Umbilical cord (tissue), 2 donors: ENCODE measurements around the gene PTPRN. TPM values are rescaled to one million over a fixed set of nuclear protein-coding genes. Genes with fewer than 3 reads are reported as not detected.
A peak's percentile ranks its signal among the peaks of the same experiment; 100 is the strongest.

Source experiments
- DNase-seq: peaks from one replicate; pipeline ENCODE4 v3.0.0-alpha.2; 2015; ENCODE audit warnings: low spot score
- total RNA-seq: library from RNA; depleted of rRNA; stranded (reverse); fragments of >200 nt; gene quantifications from one replicate; pipeline ENCODE4 v1.2.3, GENCODE V29; 2014; ENCODE audit warnings: low replicate concordance; ENCODE audit not compliant: insufficient read depth

PTPRN gene
- total RNA-seq, 1 donor from 2014 or later = 5.5 TPM

DNA sequence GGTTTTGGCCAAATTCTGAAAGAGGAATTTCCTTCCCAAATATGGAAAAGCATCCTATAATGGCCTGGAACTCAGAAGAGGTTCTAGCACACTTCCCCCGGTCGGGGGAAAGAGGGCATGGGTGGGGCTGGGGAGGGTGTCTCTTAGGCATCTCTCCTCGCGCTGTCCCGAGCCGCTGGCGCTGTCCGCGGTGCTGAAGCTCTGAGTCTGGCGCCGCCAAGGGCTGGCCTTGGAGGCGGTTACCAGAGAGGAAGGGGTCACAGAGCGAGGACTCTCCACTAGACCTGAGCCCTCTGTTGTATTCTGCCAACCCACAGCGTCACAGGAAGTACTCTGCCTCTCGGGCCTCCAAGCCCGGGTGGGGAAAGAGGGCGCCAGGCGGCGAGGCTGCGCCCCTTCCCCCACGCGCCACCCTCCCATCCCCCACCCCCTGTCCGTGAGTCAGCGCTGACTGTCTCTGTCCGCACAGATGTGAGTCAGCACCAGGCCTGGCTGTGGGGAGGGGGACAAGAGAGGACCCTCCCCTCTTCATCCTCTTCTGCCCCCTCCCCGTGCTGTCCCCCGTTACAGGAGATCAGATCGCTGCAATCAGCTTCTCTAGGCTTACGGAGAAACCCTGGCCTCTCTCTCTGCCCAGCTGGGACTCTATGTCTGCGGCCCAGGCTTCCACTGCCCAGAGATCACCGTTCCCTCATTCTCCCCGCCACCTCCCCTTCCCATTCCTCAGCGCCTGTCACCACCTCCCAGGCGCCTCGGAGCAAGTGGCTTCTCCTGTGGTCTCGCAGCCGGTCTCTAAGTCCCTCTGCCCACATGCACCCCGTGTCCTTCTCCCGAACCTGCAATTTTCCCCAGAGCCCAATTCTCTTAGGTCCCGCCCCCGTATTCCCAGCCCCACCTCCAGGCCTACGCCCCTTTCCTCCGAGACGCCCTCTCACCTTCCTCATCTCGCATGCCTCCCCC, 779 bp downstream of the PTPRN start:
- DNase-seq = peak; percentile 69

DNA sequence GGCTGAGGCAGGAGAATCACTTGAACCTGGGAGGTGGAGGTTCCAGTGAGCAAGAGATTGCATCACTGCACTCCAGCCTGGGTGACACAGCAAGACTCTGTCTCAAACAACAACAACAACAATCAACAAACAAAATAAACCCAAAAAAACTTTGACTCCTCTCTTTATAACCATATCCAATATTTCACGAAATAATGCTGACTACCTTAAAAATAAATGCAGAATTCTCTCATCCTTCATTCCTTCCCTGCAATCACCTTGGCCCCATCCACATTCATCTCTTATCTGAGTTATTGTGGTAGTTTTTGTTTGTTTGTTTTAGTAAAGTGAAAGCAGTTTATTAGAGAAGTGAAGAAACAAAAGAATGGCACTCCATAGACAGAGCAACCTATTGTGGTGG, 3.2 kb downstream of the PTPRN start:
- no peak for DNase-seq

DNA sequence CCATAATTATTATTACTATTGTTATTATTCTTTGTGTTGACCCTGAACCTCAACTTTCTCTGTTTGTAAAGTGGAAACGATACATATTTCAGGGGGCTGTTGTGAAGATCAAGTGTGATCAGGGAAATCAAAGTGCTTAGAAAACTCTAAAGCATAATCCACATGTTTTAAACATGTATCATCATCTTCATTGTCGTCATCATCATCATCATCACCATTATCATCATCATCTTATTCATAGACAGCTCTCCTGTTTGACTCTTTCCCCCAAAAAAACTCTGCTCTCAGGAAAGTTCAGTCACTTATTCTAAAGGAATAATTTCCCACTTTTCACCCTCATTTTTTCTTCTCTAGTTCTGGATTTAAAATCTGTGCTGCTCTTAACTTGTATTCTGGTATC, 5.0 kb downstream of the PTPRN start:
- DNase-seq = no peak

DNA sequence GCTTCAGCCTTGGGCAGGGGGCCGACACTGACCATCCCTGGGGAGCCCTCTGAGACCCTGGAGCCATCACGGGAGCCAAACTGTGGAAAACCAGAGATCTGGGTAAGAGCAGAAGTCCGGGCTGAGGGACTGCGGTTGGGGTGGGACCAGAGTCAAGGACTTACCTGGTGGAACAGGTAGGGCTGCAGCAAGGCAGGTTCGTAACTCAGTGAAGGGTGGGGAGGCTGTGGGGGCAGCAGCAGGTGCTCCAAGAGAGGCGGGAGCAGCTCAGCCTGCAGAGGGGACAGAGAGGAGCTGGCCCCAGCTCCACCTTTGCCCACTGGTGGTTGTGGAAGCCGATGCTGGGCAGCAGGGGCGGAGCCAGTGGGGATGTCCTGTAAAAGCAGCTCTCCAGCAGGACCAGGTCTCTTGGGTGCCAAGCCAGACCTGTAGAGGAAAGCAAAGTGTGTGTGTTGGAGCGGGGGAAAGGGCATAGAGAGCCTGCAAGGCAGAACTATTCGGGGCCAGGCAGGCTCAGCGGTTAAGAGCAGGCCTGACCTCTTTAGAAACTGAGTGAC, 6.7 kb downstream of the PTPRN start:
- DNase-seq = no peak

DNA sequence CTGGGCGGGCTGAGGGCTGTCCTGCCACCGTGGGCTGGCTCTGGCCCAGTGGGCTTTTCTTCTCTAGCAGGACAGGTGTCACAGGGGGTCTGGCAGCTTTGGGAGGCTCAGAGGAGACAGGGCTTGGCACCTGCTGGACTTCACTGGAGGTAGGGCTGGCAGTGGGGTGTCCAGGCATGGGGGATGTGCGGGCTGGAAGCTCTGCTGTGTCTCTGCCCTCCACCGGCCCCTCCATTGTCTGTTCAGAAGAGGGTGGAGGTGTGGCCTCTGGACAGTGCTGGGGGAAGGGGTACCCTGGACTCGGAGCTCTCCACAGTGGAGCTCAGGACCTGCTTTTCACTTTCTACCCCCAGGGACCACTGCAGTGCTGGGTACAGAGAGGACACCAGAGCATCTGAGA, 9.2 kb downstream of the PTPRN start:
- DNase-seq = no peak

DNA sequence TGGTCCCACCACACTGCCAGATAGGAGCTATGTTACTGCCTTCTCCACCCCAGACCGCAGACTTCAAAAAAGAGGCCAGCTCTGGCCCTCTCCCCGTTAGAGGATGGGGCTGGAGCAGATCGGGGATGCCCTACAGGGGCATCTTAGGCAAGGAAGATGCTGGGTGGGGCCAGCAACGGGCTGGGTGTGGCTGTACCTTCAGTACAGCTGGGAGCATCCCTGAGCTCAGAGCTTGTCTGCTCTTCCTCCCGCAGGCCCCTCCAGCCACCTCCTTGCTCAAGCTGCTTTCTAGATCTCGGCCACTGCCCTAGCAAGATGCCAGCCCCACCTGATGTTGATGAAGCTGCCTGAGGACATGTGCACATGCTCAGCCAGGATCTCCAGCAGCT, 9.8 kb downstream of the PTPRN start:
- DNase-seq = no peak

DNA sequence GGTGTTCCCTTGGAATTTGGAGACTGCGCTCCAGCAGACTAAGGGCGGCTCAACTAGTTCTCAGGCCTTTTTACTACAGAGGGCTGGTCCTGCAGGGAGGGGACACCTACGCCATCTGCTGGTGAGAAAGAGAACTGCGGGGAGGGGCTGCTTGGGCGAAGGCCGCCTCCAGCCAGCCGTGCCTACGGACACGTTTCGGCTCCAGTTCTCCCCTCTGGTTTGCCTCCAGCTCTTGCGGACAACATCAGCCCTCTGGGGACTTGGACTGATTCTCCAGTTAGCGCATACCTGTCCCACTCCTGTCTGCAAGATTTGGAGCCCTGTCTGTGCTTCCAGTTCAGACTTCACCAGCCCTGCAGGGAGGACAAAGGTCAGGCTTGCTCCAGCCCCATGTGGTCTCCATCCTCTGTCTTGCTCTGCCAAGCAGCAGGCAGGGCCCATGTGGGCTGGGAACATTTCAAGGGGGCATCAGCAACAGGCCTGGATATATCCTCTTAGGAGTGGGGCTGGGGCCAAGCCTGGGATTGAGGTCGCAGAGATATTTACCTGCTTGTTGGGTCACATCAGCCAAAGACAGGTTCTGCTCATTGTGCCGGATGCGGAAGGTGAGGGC, 10.3 kb downstream of the PTPRN start:
- DNase-seq = peak; percentile 85

DNA sequence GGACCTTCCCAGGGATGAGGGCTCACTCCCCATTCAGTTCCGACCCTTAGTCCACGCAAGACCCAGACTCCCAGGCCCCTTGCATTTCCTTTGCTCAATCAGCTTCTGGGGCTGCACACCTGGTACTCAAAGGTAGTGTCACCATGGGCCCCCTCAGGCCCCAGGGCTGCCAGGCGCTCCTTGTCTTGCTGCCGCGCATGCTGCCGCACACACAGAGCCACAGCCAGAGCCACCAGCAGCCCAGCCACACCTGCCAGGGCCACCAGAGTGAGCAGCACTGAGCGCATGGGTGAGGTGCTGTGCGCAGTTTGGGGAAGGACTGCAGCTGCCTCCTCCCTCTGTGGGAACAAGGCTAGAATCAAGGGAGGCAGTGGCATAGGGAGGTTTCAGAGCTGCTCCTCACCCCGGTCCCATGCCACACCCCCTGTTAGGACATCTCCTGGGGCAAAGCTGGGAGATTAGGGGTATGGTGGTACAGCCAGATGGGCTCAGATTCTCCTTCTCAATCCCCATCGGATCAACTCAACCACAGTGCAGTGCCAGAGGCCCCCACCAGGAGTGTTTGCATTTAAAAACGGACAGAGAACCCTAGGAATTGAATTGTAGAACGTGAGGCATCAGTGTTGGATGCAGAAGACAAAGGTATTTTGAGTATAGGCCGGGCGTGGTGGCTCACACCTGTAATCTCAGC, 11.3 kb downstream of the PTPRN start:
- no peak for DNase-seq

DNA sequence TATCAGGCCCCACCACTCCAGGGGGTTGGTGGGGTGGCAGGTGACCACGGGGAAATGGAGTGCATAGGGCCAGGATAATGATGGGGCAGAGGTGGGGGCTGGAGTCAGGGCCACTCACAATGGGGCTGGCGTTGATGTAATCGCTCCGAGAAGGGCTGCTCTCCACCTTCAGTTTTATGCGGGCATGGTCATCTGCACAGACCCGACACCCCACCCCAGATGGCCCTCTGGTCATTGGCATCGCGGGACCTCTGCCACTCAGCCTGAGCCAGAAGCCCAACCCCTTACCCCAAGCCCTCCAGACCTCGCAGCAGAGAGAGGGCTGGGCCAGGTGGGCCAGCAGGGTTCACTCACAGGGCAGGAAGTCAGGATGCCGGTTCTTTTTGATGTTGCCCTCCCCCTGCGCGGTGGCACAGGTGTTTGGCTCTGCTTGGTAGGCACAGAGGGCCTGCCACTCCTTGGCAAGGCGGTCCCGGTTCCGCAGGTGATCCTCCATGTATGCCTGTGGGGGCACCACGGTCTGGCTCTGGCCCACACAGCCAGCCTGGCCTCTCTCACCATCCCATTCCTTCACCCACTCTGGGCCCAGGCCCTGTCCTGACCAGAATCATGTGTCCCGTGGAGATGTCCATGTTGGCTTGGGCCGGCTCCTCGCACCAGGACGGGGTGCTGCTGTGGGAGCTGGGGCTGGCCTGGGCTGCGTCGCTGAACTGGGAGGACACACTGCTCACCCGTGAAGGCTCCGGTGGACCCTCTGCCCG, 12.4 kb downstream of the PTPRN start:
- DNase-seq = no peak

DNA sequence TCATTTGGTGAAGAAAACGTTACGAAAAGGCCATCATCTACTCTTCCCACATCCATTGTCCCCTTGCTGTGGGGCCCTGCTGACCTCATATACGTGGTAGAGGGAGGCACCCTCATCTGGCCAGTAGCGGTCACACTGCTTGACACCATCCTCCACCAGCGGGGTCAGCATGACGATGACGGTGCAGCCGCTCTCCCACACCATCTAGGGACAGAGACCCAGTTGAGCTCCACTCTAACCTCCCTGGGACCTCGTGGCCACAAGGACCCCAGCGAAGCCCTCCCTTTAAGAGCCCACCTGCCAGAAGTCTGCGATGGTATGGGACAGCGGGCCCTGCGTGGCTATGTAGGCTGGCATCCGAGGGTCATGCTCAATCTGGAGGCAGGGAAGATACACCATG, 13.1 kb downstream of the PTPRN start:
- DNase-seq = no peak

DNA sequence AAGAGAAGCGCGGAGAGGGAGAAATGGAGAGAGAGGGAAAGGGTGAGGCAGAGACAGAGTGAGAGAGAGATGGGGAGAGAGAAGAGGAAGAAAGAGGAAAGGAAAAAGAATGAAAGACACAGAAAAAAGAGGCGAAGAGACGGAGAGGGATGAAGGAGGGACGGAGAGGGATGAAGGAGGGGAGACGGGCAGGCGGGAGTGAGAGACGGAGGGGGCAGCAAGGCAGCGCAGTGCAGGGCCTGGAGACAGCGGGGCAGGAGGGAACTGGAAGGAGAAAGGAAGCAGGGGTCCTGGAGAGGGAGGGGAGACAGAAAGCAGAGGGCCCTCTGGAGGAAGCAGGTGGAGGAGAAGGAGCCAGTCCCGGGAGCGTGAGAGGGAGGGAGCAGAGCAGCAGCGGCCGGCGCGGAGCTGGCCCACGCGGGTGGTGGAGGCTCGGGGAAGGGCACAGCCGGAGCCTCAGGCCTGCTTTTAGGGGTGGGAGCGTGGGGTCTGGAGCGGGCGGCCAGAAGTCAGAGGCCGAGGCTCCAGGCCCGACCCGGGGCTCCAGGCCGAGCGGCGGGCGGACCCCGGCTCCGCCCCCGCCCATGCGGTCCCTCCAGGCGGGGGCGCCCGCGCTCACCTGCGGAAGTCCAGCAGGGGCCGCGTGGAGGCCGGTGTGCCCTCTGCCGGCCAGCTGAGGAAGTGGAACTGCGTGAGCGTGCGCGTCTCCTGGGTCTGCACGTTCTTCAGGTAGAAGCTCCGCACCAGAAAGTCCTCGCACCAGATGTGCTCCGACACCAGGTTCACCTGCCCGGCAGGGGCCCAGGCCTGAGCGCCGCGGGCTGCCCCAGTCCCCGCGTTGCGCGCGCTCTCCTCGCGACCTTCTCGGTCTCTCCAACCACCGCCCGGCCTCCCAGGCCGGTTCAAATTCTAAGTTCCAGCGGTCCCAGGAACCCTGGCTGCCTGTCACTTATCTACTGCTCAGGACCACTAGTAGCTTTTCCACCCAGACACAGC, 14.5 kb downstream of the PTPRN start:
- DNase-seq = peak; percentile 82

DNA sequence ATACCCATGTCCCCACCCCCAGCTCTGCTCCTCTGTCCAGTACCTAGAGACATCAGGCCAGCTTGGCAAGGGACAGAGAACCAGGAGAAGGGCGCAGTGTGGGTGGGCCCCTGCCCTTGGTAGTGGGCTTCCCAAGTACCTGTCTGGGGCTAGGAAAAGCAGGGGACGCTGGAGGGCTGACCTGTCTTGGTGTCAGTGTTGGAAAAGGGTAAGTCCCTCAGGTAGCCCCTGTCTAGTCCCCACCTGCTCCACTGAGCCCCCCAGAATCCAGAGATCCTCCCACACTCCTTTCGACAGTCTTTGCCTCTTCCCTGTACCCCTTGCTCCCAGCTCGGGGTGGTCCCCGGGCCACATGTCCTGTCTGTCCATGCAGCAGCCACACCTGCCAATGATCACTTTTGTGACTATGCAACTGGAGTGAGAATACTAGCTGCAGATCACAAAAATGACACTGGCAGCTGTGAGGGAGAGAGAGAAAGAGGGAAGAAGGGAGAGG, 15.4 kb downstream of the PTPRN start:
- DNase-seq = no peak

DNA sequence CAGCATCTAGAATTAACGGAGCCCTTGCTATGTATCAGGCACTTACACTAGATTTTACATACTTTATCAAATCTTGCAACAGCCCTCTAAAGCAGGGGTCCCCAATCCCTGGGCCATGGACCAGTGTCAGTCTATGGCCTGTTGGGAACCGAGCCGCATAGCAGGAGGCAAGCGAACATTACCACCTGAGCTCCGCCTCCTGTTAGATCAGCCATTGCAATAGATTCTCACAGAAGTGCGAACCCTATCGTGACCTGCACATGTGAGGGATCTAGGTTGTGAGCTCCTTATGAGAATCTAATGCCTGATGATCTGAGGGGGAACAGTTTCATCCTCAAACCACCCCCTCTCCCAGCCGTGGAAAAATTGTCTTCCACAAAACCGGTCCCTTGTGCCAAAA, 16.6 kb downstream of the PTPRN start:
- DNase-seq = no peak

DNA sequence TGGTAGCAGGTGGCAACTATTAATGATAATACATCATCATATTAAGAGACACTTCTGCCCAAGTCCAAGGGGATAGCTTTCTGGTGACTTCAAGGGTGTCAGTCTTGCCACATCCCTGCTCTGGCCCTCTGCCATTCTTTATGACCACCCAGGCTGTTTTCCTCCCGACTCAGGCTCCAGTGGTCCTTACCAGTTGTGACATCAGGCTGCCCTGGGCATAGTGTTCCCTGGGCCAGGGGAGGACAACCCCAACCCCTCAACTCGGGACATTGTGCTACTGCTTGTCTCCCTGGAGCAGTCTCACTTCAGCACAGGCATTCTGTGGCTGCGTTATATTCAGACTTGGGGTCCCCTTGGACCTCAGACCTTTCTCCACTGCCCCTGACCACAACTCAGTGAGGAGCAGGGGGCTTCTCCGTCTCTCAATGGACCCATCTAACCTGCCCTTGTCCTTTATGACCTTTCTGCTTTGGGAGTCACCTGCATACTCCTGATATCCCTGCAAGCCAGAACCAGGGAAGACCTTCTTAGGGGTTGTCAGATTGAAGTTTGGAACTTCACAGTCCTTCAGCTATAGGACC, 17.2 kb downstream of the PTPRN start:
- DNase-seq = no peak

DNA sequence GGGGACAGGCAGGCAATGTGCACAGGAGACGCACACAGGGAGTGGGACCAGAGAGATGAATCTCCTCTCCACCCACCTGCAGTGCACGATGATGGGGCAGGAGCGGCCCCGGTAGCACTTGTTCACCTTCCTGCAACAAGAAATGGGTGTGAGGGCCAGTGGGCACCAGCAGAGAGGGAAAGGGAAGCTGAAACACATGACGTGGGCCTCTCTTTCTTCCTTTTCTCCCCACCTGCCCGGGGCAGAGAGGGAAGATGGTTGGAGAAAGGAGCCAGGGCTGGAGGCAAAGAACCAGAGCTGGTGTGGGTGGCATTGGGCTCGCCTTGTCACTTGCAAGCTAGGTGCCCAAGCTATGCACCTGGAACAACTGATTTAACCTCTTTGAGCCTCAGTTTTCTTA, 17.8 kb downstream of the PTPRN start:
- DNase-seq = no peak

DNA sequence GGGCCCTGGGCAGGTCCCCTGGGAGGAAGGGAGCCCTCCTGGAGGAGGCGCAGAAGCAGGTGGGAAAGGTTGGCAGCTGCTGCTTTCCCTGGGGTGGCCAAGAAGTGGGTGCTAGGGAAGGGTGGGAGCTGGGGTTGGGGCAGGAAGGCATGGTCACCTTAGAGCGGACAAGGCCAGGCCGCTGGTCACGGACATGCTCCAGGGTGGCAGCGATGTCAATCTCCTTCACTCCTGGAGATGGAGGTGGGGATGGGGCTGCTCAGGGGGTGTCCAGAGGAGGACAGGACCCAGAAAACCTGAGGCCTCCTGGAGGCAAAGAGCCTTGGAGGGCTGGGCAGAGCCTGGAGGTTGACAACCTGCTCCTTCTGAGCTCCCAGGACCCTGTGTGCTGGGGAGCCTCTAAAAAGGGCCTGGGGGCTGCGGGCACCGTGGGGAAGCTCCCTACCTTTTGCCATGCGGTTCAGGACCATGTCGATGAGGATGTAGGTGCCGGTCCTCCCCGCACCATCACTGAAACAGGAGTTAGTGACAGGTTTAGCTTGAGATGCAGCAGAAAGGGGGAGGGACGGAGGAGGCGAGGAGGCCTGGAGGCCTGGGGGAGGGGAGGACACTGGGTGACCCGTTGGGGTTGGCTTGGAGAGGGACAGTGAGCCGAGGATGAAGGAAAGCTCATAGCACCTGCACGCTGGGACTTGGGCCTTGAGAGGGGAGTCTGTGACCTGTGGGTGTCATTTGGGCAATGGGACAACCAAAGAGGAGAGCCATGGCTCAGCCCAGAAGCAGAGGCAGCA, 18.6 kb downstream of the PTPRN start:
- DNase-seq = no peak

DNA sequence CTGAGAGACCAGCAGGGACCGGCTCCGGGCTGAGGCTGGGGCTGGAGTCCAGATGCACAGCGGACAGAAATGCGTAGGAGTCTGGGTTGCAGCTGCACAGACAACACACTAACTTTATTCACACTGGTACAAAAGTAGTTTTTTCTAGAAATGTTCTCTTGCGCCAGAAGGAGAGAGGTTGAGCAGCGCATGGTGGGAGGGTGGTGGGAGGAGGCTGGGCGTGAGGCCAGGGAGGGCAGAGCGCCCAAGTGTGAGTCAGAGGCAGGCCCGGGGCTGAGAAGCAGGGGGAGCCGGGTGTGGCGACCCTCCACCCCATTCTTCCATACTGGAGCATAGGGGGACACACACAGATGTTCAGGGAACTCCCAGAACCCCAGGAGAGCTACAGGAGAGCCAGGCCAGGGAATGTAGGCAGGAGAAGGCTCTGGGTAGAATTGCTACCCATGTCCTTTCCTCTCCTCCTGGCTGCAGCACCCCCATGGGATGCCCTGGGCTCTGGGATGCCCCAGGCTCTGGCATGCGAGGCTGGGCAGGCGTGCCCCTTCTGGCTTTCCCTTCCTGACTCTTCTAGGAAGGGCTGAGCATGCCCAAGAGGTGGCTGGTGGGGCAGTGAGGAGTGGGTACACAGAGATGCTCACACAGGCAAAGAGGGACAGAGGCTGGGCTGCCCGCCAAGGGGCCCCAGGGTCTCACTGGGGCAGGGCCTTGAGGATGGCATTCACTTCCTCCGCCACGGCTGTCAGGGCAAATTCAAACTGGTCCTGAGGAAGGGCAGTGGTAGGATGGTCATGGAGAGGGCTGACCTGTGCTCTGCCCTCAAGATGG, 19.5 kb downstream of the PTPRN start:
- DNase-seq = peak; percentile 91

DNA sequence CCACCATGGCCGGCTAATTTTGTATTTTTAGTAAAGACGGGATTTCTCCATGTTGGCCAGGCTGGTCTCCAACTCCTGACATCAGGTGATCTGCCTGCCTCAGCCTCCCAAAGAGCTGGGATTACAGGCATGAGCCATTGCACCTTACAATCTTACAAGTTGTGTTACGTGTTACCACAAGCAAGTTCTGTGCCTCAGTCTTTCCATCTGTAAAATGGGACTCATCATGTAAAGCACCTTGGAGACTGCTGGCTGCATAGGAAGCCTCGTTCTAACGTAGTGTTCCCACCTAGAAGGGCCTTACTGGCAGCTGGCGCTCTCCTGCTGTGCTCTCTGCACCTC, 20.0 kb downstream of the PTPRN start:
- no peak for DNase-seq
